A549 (cell line): ENCODE data around the gene TXNDC17. TPM values are rescaled to one million over a fixed set of nuclear protein-coding genes. Genes with fewer than 3 reads are reported as not detected.

Source experiments
- ATAC-seq, 2 experiments: fragments of 200-7000 bp in 1 of 2; fragments of >200 bp in 1 of 2; cut with Nextera tagmentation in 1 of 2; cut with Tn5 transposase in 1 of 2; 3 replicates each; pipeline versions ENCODE4 v1.8.0 to v1.9.1; 2018 to 2020; ENCODE audit warnings: mild to moderate bottlenecking in 1 of 2, moderate library complexity in 1 of 2
- CTCF ChIA-PET: fragments of 300-600 bp; sonication (Branson Sonifier 250); formaldehyde crosslinking; extraction: SDS; loops from one replicate; lab custom pipeline; 2021; ENCODE audit warnings: antibody characterized with exemption, inconsistent platforms; lab: Yijun Ruan, JAX
- POLR2A ChIA-PET: fragments of 350-600 bp; formaldehyde crosslinking; extraction: SDS; loops from one replicate; lab custom pipeline; 2021; ENCODE audit warnings: antibody characterized with exemption, inconsistent platforms; lab: Yijun Ruan, JAX
- DNase-seq, 2 experiments: peaks; one replicate each; pipeline versions ENCODE4 v3.0.0 to v3.0.0-alpha.2; 2011 to 2016; ENCODE audit warnings: low read depth in 1 of 2, low spot score in 1 of 2
- FAIRE-seq: peaks from 2 replicates; lab custom pipeline; 2011; peaks lifted over from hg19 to GRCh38; lab: Jason Lieb, UNC
- H3K27ac ChIP-seq, 2 experiments: fragments of >200 bp; sonication (Bioruptor Twin); formaldehyde crosslinking; 3 replicates each; pipeline ENCODE4 v1.5.1; 2016 to 2017
- H3K4me1 ChIP-seq: fragments of >200 bp; sonication (Bioruptor Twin); formaldehyde crosslinking; 3 replicates; pipeline ENCODE4 v1.6.1; 2016
- H3K4me2 ChIP-seq: fragments of >200 bp; sonication (Bioruptor Twin); formaldehyde crosslinking; 3 replicates; pipeline ENCODE4 v1.6.1; 2016
- H3K4me3 ChIP-seq: fragments of >200 bp; sonication (Bioruptor Twin); formaldehyde crosslinking; 3 replicates; pipeline ENCODE4 v1.5.1; 2016
- H3K9me3 ChIP-seq: fragments of >200 bp; sonication (Bioruptor Twin); formaldehyde crosslinking; 3 replicates; pipeline ENCODE4 v1.6.1; 2016
- BHLHE40 ChIP-seq: IDR thresholded peaks from 2 replicates; pipeline ENCODE4 v1.6.1; 2012; ENCODE audit warnings: low read depth, low read length, inconsistent platforms
- CBX8 ChIP-seq: fragments of 200-600 bp; sonication (generic); IDR thresholded peaks from 2 replicates; pipeline ENCODE4 v1.6.1; 2016
- CHD4 ChIP-seq: fragments of 200-600 bp; sonication (generic); IDR thresholded peaks from 2 replicates; pipeline ENCODE4 v1.6.1; 2016; ENCODE audit warnings: antibody characterized with exemption, mild to moderate bottlenecking, borderline replicate concordance
- EP300 ChIP-seq, 2 experiments: fragments of >200 bp; sonication (Bioruptor Twin); formaldehyde crosslinking; IDR thresholded peaks; 2 replicates in 1 of 2; 3 replicates in 1 of 2; pipeline ENCODE4 v1.6.1; 2016 to 2017
- ESRRA ChIP-seq: fragments of 150-350 bp; IDR thresholded peaks from 2 replicates; pipeline ENCODE4 v1.6.1; 2014; ENCODE audit warnings: mild to moderate bottlenecking, low read length, borderline replicate concordance
- HOXB13 ChIP-seq: fragments of 250-450 bp; sonication (Bioruptor Pico); IDR thresholded peaks from 2 replicates; pipeline ENCODE4 v1.5.0; 2020; ENCODE audit warnings: low read depth, mild to moderate bottlenecking, moderate library complexity
- MAZ ChIP-seq: fragments of 150-350 bp; IDR thresholded peaks from 2 replicates; pipeline ENCODE4 v1.6.1; 2014; ENCODE audit warnings: antibody characterized with exemption, low read depth, low read length, borderline replicate concordance
- MYC ChIP-seq: IDR thresholded peaks from 2 replicates; pipeline ENCODE4 v1.6.1; 2012; ENCODE audit warnings: mild to moderate bottlenecking, inconsistent platforms, low read length, improper control_type of control experiment, borderline replicate concordance
- NPAS2 ChIP-seq: fragments of 250-450 bp; sonication (Bioruptor Pico); IDR thresholded peaks from 2 replicates; pipeline ENCODE4 v1.8.0; 2022; ENCODE audit warnings: mild to moderate bottlenecking, moderate library complexity, borderline replicate concordance
- POLR2A ChIP-seq: IDR thresholded peaks from 2 replicates; pipeline ENCODE4 v1.6.1; 2012; ENCODE audit warnings: mild to moderate bottlenecking, low read length
- RAD21 ChIP-seq, 2 experiments: fragments of >200 bp in 1 of 2; sonication (Bioruptor Twin) in 1 of 2; formaldehyde crosslinking in 1 of 2; IDR thresholded peaks in 1 of 2; conservative IDR thresholded peaks in 1 of 2; 2 replicates in 1 of 2; 3 replicates in 1 of 2; pipeline ENCODE4 v1.6.1; 2012 to 2018; ENCODE audit warnings: inconsistent platforms in 1 of 2
- RARB ChIP-seq: fragments of 250-450 bp; sonication (Bioruptor Pico); IDR thresholded peaks from 2 replicates; pipeline ENCODE4 v1.8.0; 2021; ENCODE audit warnings: mild to moderate bottlenecking, moderate library complexity
- REST ChIP-seq: fragments of 200-600 bp; sonication (generic); IDR thresholded peaks from 2 replicates; pipeline ENCODE4 v1.6.1; 2016; ENCODE audit warnings: antibody characterized with exemption, mild to moderate bottlenecking, moderate library complexity
- RNF2 ChIP-seq: fragments of 200-600 bp; sonication (generic); IDR thresholded peaks from 2 replicates; pipeline ENCODE4 v1.6.1; 2016; ENCODE audit warnings: low read depth, mild to moderate bottlenecking, antibody characterized with exemption, moderate library complexity, borderline replicate concordance
- TP53 ChIP-seq: fragments of 250-450 bp; sonication (Bioruptor Pico); IDR thresholded peaks from 2 replicates; pipeline ENCODE4 v1.5.0; 2021; ENCODE audit warnings: mild to moderate bottlenecking, moderate library complexity
- ZFP36 ChIP-seq: fragments of 450-650 bp; IDR thresholded peaks from 2 replicates; pipeline ENCODE4 v1.6.1; 2014; ENCODE audit warnings: borderline replicate concordance; ENCODE audit not compliant: partially characterized antibody
- WGBS: methylation state at CpG from one replicate; pipeline ENCODE4 v1.1.6; 2017; ENCODE audit errors: missing lambda C conversion rate; 5-methylcytosine and 5-hydroxymethylcytosine counted together
- polyA plus RNA-seq, 4 experiments: library from polyadenylated mRNA; depleted of rRNA in 3 of 4; stranded (reverse); fragments of >200 nt; fragmentation: RNase III in 1 of 4; extraction: RNeasy Plus Mini Kit Qiagen cat#74134 plus additional on column Dnase treatment in 1 of 4; gene quantifications; 2 replicates in 3 of 4; 3 replicates in 1 of 4; pipeline ENCODE4 v1.2.3, GENCODE V29; 2011 to 2017
- TF ChIP-seq, protein P1 (sequence below): fragments of >200 bp; sonication (Bioruptor Twin); formaldehyde crosslinking; IDR thresholded peaks from 3 replicates; pipeline ENCODE4 v1.5.1; 2016
- TF ChIP-seq, protein P2 (sequence below): fragments of 150-350 bp; IDR thresholded peaks from 2 replicates; pipeline ENCODE4 v1.6.1; 2014; ENCODE audit warnings: low read depth, mild to moderate bottlenecking, low read length
- TF ChIP-seq, protein P3 (sequence below): fragments of 450-650 bp; IDR thresholded peaks from 2 replicates; pipeline ENCODE4 v1.6.1; 2014; ENCODE audit warnings: antibody characterized with exemption

The TXNDC17 gene
- polyA plus RNA-seq, 2 of the 4 experiments (the other 2 are of a cell fraction): 572 to 621 TPM

- Histone ChIP-seq H3K4me1 (peaks cover 10% of the 10 kb centered on the region; the same call in 2 of the 3 replicates), H3K4me2 (no peak overlapping the region), H3K9me3 (no peaks in the 10 kb centered on the region), H3K27ac (no peak overlapping the region), H3K4me3 (no peak overlapping the region)
- DNase-seq (no peak), ATAC-seq (no peak), FAIRE-seq (peak; percentile 23)
- TF ChIP-seq RAD21 (conservative IDR thresholded peaks at IDR 0.05 in 1 of 2, IDR thresholded peaks at IDR 0.05 in 1 of 2) (no peak), RNF2 (no peak), NPAS2 (CRISPR knock-in tag) (no peak), CBX8 (no peak), MYC (no peak), TP53 (CRISPR knock-in tag) (no peak), RARB (no peak), HOXB13 (CRISPR knock-in tag) (no peak), POLR2A (no peak), ESRRA (no peak), REST (no peak), MAZ (no peak), EP300 (IDR thresholded peaks at IDR 0.05) (no peak), ZFP36 (no peak), CHD4 (no peak), BHLHE40 (no peak)
- TF ChIP-seq, protein P1, sequence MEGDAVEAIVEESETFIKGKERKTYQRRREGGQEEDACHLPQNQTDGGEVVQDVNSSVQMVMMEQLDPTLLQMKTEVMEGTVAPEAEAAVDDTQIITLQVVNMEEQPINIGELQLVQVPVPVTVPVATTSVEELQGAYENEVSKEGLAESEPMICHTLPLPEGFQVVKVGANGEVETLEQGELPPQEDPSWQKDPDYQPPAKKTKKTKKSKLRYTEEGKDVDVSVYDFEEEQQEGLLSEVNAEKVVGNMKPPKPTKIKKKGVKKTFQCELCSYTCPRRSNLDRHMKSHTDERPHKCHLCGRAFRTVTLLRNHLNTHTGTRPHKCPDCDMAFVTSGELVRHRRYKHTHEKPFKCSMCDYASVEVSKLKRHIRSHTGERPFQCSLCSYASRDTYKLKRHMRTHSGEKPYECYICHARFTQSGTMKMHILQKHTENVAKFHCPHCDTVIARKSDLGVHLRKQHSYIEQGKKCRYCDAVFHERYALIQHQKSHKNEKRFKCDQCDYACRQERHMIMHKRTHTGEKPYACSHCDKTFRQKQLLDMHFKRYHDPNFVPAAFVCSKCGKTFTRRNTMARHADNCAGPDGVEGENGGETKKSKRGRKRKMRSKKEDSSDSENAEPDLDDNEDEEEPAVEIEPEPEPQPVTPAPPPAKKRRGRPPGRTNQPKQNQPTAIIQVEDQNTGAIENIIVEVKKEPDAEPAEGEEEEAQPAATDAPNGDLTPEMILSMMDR: no peak
- TF ChIP-seq, protein P2, sequence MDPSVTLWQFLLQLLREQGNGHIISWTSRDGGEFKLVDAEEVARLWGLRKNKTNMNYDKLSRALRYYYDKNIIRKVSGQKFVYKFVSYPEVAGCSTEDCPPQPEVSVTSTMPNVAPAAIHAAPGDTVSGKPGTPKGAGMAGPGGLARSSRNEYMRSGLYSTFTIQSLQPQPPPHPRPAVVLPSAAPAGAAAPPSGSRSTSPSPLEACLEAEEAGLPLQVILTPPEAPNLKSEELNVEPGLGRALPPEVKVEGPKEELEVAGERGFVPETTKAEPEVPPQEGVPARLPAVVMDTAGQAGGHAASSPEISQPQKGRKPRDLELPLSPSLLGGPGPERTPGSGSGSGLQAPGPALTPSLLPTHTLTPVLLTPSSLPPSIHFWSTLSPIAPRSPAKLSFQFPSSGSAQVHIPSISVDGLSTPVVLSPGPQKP: no peak
- TF ChIP-seq, protein P3, sequence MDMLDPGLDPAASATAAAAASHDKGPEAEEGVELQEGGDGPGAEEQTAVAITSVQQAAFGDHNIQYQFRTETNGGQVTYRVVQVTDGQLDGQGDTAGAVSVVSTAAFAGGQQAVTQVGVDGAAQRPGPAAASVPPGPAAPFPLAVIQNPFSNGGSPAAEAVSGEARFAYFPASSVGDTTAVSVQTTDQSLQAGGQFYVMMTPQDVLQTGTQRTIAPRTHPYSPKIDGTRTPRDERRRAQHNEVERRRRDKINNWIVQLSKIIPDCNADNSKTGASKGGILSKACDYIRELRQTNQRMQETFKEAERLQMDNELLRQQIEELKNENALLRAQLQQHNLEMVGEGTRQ: no peak
- 44% methylated on average over 3 of the region's 3 CpGs for WGBS
- ChIA-PET CTCF (interaction anchor here (1.0 to 4.4 kb wide), 13 partner anchors 8 to 338 kb away, joined by 3 to 35 read pairs (median 4); partner anchors contain the start of gene SLC13A5), POLR2A (interaction anchor here (0.6 to 1.0 kb wide), 2 partner anchors 10 to 405 kb away, joined by 3 read pairs; no protein-coding TSS in a partner anchor)
These were observed 42.3 kb downstream of the TXNDC17 start for GRCh38 chr17:6683081-6683684.
